CD4-positive, alpha-beta T cell treated with Interleukin-21 for 1 hour (primary cell): ENCODE results near the gene CAPN12.
"Not testable (repeated sequence)": the region's sequence is repeated elsewhere in the genome, so short reads cannot be mapped to it uniquely, and the experiment has no call there.

Source experiments
- DNase-seq: peaks from one replicate; pipeline ENCODE4 v3.0.0-alpha.2; 2020

Gene CAPN12

GRCh38 chr19:38744298-38744681 is at the start of gene CAPN12:
CAPN12 (minus strand) TSS chr19:38744474; CDS start chr19:38744165, 309 bp downstream.
- no peak for DNase-seq

- DNase-seq: no peak
Observed at GRCh38 chr19:38793671-38794070, 49.4 kb upstream of the CAPN12 start.

GRCh38 chr19:38793177-38793576 is 48.9 kb upstream of the CAPN12 start:
- no peak for DNase-seq

GRCh38 chr19:38792250-38793111 is 48.2 kb upstream of the CAPN12 start:
- DNase-seq: peak; percentile 44

- not testable (repeated sequence) for DNase-seq
Observed at GRCh38 chr19:38791451-38792064, 47.3 kb upstream of the CAPN12 start.

- DNase-seq: not testable (repeated sequence)
Observed at GRCh38 chr19:38790507-38791403, 46.5 kb upstream of the CAPN12 start.

GRCh38 chr19:38788478-38789243 is 44.4 kb upstream of the CAPN12 start, which contains the start of gene LGALS7B:
LGALS7B (plus strand) TSS chr19:38789200; CDS start chr19:38789227, 27 bp downstream.
- no peak for DNase-seq

GRCh38 chr19:38786572-38787265 is 42.4 kb upstream of the CAPN12 start:
- DNase-seq: no peak

GRCh38 chr19:38786061-38786460 is 41.8 kb upstream of the CAPN12 start:
- not testable (repeated sequence) for DNase-seq

GRCh38 chr19:38785187-38785699 is 41.0 kb upstream of the CAPN12 start:
- no peak for DNase-seq

- no peak for DNase-seq
Observed at GRCh38 chr19:38784224-38784623, 40.0 kb upstream of the CAPN12 start.

GRCh38 chr19:38782212-38782611 is 37.9 kb upstream of the CAPN12 start:
- DNase-seq: not testable (repeated sequence)

- DNase-seq: no peak
Observed at GRCh38 chr19:38781058-38781457, 36.8 kb upstream of the CAPN12 start.

GRCh38 chr19:38780443-38780842 is 36.2 kb upstream of the CAPN12 start:
- no peak for DNase-seq

- DNase-seq: no peak
Observed at GRCh38 chr19:38778733-38779132, 34.5 kb upstream of the CAPN12 start.

GRCh38 chr19:38774181-38774950 is 30.1 kb upstream of the CAPN12 start:
- DNase-seq: no peak

- no peak for DNase-seq
Observed at GRCh38 chr19:38773469-38774177, 29.3 kb upstream of the CAPN12 start, which contains the start of gene LGALS7. LGALS7 (minus strand) TSS chr19:38773517; CDS start chr19:38773492, 25 bp downstream.

GRCh38 chr19:38771569-38771968 is 27.3 kb upstream of the CAPN12 start:
- not testable (repeated sequence) for DNase-seq

- DNase-seq: not testable (repeated sequence)
Observed at GRCh38 chr19:38770949-38771275, 26.6 kb upstream of the CAPN12 start.
